GM18505 (cell line): Measurements from ENCODE around the gene TRIM69.
"Not testable (repeated sequence)": the region's sequence is repeated elsewhere in the genome, so short reads cannot be mapped to it uniquely, and the experiment has no call there.

Experiments
- ATAC-seq: cut with Tn5 transposase; IDR thresholded peaks from one replicate; pipeline ENCODE4 v1.9.1; 2021; ENCODE audit not compliant: unreplicated experiment
- POLR2A ChIP-seq: IDR thresholded peaks from 4 replicates; pipeline ENCODE4 v1.6.1; 2011; ENCODE audit warnings: borderline replicate concordance; ENCODE audit not compliant: insufficient read depth, insufficient read length; ENCODE audit errors: extremely low read depth

The TRIM69 gene

DNA sequence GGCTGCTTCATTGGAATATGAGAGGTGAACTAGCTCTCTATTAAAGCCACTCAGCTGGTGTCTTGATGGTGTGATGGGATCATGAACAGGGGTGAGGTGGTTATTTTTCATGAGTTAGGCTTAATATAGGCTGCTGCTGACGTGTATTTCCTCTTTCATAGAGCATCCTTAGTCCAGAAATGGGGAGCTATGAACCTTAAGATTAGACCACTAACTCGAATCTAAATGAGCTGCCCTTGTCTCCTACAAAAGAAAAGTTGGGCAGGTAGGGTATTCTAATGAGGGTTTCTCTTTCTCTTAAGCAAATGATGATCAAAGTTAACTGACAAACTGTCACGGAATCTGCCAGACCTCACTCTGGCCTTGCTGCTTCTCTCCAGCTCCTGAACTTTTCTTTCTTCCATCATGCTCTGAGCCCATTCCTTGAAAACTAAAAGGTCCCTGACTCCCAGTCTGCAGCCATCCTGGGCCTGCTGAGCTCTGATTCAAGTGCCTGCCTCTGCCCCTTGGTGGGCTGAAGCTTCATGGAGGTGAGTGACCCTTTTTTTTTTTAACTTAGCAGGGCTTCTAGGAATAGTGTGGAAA lies at the start of gene TRIM69:
TSS of gene TRIM69 (plus strand) at position 348 of the 585 bp plus-strand sequence. CDS start at position 525, 177 bp downstream.
- no peak for ATAC-seq
- TF ChIP-seq POLR2A = peak; percentile 19

GRCh38 chr15:44689318-44689717 lies 47.0 kb upstream of the TRIM69 start:
- not testable (repeated sequence) for ATAC-seq

- not testable (repeated sequence) for ATAC-seq
These were observed 46.1 kb upstream of the TRIM69 start for GRCh38 chr15:44690245-44690644.

DNA sequence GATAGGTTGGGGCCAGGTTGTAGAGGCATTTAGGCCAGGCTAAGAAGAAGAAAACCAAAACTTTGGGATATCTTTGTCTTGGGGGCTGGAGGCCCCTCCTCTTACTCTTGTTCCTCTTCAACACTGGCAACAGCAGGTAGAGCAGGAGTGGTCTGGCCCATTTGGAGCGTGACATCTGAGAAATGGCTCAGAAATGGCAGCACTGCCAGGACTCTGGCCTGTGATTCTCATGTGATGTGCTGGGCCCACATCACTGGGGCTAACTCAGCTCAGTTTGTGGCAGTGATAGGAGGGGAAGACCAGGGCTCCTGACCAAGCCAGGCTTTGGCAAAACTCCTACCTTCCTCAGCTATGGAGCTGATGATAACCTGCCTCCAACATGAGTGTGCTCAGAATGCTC lies 43.7 kb upstream of the TRIM69 start:
- no peak for TF ChIP-seq POLR2A
- no peak for ATAC-seq

DNA sequence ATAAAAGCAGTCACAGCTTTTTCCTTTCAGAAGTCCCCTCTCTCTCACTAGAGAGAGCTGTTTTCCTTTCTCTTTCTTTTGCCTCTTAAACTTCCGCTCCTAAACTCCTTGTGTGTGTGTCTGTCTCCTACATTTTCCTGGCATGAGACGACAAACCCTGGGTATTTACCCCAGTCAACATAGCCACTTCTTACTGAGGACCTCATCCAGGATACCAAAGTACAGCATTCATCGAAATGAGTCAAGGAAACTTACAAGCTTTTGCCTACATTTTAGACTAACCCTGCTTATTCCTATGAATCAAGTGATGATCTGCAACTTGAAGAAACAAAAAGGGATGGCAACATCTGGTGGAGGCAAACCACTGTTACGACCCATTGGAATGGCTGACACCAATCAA lies 41.9 kb upstream of the TRIM69 start:
- TF ChIP-seq POLR2A = no peak
- no peak for ATAC-seq

DNA sequence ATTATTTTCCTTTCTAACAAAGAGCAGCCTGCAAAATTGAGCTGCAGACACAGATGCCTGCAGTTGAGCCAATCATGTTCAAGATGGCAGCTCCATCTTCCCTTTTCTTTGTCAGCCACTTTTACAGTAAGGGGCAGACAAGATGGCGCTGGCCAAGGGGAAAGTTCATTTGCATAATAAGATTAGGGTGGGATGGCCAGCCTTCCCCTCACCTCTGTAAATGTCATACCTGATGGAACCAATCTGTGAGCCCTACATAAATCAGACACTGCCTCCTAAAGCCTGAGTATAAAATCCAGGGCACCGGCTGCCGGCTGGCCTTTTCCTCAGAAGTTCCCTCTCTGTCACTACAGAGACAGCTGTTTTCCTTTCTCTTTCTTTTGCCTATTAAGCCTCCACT lies 41.0 kb upstream of the TRIM69 start:
- ATAC-seq = no peak
- no peak for TF ChIP-seq POLR2A

- no peak for ATAC-seq
- no peak for TF ChIP-seq POLR2A
These were observed 39.3 kb upstream of the TRIM69 start for GRCh38 chr15:44697014-44697413.

DNA sequence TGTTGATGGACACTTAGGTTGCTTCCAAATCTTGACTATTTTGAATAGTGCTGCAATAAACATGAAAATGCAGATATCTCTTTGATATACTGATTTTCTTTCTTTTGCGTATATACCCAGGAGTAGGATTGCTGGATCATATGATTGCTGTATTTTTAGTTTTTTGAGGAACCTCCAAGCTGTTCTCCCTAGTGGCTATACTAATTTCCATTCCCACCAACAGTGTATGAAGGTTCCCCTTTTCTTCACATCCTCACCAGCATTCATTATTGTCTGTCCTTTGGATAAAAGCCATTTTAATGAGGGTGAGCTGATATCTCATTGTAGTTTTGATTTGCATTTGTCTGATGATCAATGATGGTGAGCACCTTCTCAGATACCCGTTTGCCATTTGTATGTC lies 37.7 kb upstream of the TRIM69 start:
- no peak for TF ChIP-seq POLR2A

DNA sequence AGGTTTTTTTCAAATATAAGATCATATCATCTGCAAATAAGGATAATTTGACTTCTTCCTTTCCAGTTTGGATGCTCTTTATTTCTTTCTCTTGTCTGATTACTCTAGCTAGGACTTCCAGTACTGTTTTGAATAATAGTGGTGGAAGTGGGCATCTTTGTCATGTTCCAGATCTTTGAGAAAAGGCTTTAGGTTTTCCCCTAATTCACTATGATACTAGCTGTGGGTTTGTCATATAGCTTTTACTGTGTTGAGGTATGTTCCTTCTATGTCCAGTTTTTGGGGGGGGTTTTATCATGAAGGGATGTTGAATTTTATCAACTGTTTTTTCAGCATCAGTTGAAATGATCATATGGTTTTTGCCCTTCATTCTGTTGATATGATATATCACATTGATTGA lies 35.7 kb upstream of the TRIM69 start:
- ATAC-seq = not testable (repeated sequence)

More for the DNA sequence above, 37.7 kb upstream of the TRIM69 start:
- no peak for ATAC-seq

DNA sequence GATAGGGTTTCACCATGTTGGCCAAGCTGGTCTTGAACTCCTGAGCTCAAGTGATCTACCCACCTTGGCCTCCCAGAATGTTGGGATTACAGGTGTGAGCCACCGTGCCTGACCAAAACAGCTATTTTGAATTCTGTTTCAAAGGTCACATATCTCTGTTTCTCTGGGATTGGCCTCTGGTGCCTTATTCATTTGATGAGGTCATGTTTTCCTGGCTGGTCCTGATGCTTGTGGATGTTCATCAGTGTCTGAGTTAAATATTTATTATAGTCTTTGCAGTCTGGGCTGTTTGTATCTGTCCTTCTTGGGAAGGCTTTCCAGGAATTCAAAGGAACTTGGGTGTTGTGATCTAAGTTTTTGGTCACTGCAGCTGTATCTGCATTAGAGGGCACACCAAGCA lies 30.3 kb upstream of the TRIM69 start:
- no peak for ATAC-seq
- no peak for TF ChIP-seq POLR2A

- ATAC-seq = no peak
These were observed 29.9 kb upstream of the TRIM69 start for GRCh38 chr15:44706401-44706800.

DNA sequence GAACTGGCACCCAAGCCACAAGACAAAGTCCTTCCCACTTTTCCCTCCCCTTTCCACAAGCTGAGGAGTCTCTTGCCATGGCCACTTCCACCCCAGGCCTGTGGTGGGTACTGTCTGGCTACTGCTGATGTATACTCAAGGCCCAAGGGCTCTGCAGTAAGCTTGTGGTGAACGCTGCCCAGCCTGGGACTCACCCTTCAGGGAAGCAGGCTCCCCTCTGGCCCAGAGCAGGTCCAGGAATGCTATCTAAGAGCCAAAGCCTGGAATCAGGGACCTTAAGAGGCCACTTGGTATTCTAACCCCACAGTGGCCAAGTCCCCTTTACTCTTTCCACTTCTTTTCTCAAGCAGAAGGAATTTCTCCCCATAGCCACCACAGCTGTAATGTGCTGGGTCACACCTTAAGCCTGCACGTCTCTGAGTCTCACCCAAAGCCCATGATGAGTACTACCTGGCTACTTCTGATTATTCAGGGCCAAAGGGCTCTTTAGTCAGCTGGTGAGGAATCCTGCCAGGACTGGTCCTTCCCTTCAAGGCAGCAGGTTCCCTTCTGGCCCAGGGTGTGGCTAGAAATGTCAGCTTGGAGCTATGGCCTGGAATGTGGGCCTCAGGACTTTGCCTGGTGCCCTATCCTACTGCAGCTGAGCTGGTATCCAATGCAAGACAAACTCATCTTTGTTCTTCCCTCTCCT lies 29.2 kb upstream of the TRIM69 start:
- ATAC-seq = no peak
- TF ChIP-seq POLR2A = no peak

More at GRCh38 chr15:44706401-44706800, 29.9 kb upstream of the TRIM69 start:
- no peak for TF ChIP-seq POLR2A

DNA sequence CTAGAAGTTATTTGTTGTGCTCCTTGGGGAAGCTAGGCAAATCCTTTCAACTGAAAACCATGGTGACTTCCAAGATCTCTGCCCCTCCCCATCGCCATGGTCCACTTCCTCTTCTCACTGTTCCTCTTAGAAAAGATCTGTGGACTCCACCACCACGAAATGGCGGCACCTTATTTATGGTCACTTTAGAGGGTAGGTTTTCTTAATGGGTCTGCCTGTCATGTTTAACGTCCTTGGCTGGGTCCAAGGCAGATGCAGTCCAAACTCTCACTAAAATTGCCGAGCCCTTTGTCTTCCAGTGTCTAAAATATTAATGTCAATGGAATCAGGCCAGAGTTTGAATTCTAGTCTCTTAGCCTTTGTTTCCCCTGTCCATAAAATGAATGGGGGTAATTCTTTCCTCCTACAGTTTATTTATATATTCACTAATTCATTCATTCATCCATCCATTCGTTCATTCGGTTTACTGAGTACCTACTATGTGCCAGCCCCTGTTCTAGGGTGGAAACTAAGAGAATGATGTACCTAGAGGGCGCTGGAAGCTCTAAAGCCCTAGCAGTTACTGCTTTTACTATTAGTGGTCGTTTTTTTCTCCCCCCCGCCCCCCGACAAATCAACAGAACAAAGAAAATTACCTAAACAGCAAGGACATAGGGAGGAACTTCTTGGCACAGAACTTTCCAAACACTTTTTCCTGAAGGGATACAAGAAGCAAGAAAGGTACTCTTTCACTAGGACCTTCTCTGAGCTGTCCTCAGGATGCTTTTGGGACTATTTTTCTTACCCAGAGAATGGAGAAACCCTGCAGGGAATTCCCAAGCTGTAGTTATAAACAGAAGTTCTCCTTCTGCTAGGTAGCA lies 25.9 kb upstream of the TRIM69 start:
- no peak for ATAC-seq
- no peak for TF ChIP-seq POLR2A
